Mesothelial cell of epicardium (in vitro differentiated cells): ENCODE measurements around the gene M1AP. TPM values are rescaled to one million over a fixed set of nuclear protein-coding genes. Genes with fewer than 3 reads are reported as not detected.
A peak's percentile ranks its signal among the peaks of the same experiment; 100 is the strongest.

Source experiments
- DNase-seq, 2 experiments: peaks; one replicate each; pipeline ENCODE4 v3.0.0; 2021; ENCODE audit warnings: low spot score in 2 of 2; ENCODE audit not compliant: unreplicated experiment in 2 of 2
- H3K27ac Mint-ChIP-seq: 2 replicates; pipeline ENCODE4 v1.8.0; 2021; ENCODE audit warnings: mixed read lengths
- H3K27me3 Mint-ChIP-seq: 2 replicates; pipeline ENCODE4 v1.8.0; 2021; ENCODE audit warnings: low read depth, mixed read lengths
- H3K36me3 Mint-ChIP-seq: 2 replicates; pipeline ENCODE4 v1.8.0; 2021; ENCODE audit warnings: mixed read lengths
- H3K4me1 Mint-ChIP-seq: 2 replicates; pipeline ENCODE4 v1.8.0; 2021; ENCODE audit warnings: mixed read lengths
- H3K4me3 Mint-ChIP-seq: 2 replicates; pipeline ENCODE4 v1.8.0; 2021; ENCODE audit warnings: mild to moderate bottlenecking, moderate library complexity, mixed read lengths
- H3K9me3 Mint-ChIP-seq: 2 replicates; pipeline ENCODE4 v1.8.0; 2021; ENCODE audit warnings: mixed read lengths
- CTCF ChIP-seq: fragments of 200-600 bp; sonication (generic); IDR thresholded peaks from one replicate; pipeline ENCODE4 v1.5.0; 2021; ENCODE audit warnings: antibody characterized with exemption; ENCODE audit not compliant: unreplicated experiment
- total RNA-seq: library from RNA; stranded (reverse); gene quantifications from 3 replicates; pipeline ENCODE4 v1.2.1, GENCODE V29; 2021

Gene M1AP
- total RNA-seq, 1 donor from 2014 or later = 7.4 TPM

GRCh38 chr2:74551942-74552913 is 95.9 kb downstream of the M1AP start:
- Mint-ChIP-seq H3K9me3 (no peaks in the 10 kb centered on the region), H3K27me3 (peaks cover 18% of the 10 kb centered on the region), H3K4me1 (peaks cover 31% of the 10 kb centered on the region), H3K36me3 (peaks cover 3% of the 10 kb centered on the region), H3K4me3 (peak overlapping the region; percentile 79), H3K27ac (peak overlapping the region; percentile 17)
- TF ChIP-seq CTCF = no peak
- DNase-seq = no peak

- no peak for DNase-seq
- H3K36me3 Mint-ChIP-seq = no peaks in the 10 kb centered on the region
- peaks cover 20% of the 10 kb centered on the region for H3K27me3 Mint-ChIP-seq
- no peak overlapping the region for H3K27ac Mint-ChIP-seq
- no peak for TF ChIP-seq CTCF
- H3K9me3 Mint-ChIP-seq = no peaks in the 10 kb centered on the region
- no peak overlapping the region for H3K4me3 Mint-ChIP-seq
- H3K4me1 Mint-ChIP-seq = peaks cover 31% of the 10 kb centered on the region
These were observed 96.6 kb downstream of the M1AP start for GRCh38 chr2:74551530-74551929.

GRCh38 chr2:74550231-74550630 is 97.9 kb downstream of the M1AP start:
- H3K27ac Mint-ChIP-seq = no peak overlapping the region
- peak overlapping the region; percentile 70 for H3K4me3 Mint-ChIP-seq
- H3K27me3 Mint-ChIP-seq = peaks cover 13% of the 10 kb centered on the region

GRCh38 chr2:74548900-74549826 is 99.0 kb downstream of the M1AP start:
- no peaks in the 10 kb centered on the region for H3K9me3 Mint-ChIP-seq
- H3K27ac Mint-ChIP-seq = peak overlapping the region; percentile 35
- H3K4me3 Mint-ChIP-seq = peak overlapping the region; percentile 70
- H3K27me3 Mint-ChIP-seq = peaks cover 8% of the 10 kb centered on the region
- H3K4me1 Mint-ChIP-seq = peaks cover 28% of the 10 kb centered on the region
- peak in 1 of 2 experiments; percentile 61 for DNase-seq
- H3K36me3 Mint-ChIP-seq = no peaks in the 10 kb centered on the region
- no peak for TF ChIP-seq CTCF

More at GRCh38 chr2:74550231-74550630, 97.9 kb downstream of the M1AP start:
- no peak for TF ChIP-seq CTCF
- Mint-ChIP-seq H3K9me3 (no peaks in the 10 kb centered on the region), H3K36me3 (no peaks in the 10 kb centered on the region), H3K4me1 (peaks cover 29% of the 10 kb centered on the region)
- no peak for DNase-seq

GRCh38 chr2:74548285-74548899 is 99.7 kb downstream of the M1AP start:
- no peaks in the 10 kb centered on the region for H3K36me3 Mint-ChIP-seq
- H3K4me1 Mint-ChIP-seq = peaks cover 24% of the 10 kb centered on the region
- no peak for DNase-seq
- TF ChIP-seq CTCF = no peak
- peak overlapping the region; percentile 77 for H3K27ac Mint-ChIP-seq
- peaks cover 8% of the 10 kb centered on the region for H3K27me3 Mint-ChIP-seq
- H3K4me3 Mint-ChIP-seq = peak overlapping the region; percentile 76
- H3K9me3 Mint-ChIP-seq = no peaks in the 10 kb centered on the region
